Stimulated activated CD4-positive, alpha-beta T cell treated with anti-CD3 and anti-CD28 coated beads, Interleukin-12 subunit alpha, Interleukin-12 subunit beta, amount 100 ng/mL, for 24 hours (primary cell): Measurements from ENCODE around the gene NKX2-3.

Experiments used
- DNase-seq, 2 experiments: peaks; one replicate each; pipeline ENCODE4 v3.0.0-alpha.2; 2020; ENCODE audit warnings: low read depth in 2 of 2

Gene NKX2-3

GRCh38 chr10:99579971-99580370 is 47.2 kb downstream of the NKX2-3 start:
- DNase-seq, result no peak

GRCh38 chr10:99582255-99582770 is 49.6 kb downstream of the NKX2-3 start:
- no peak for DNase-seq

GRCh38 chr10:99583687-99584086 is 50.9 kb downstream of the NKX2-3 start:
- no peak for DNase-seq
